A549 (cell line): Measurements from ENCODE around the gene PNPLA2.

Experiments
- BHLHE40 ChIP-seq: IDR thresholded peaks from 2 replicates; pipeline ENCODE4 v1.6.1; 2012; ENCODE audit warnings: low read depth, low read length, inconsistent platforms
- CHD2 ChIP-seq: fragments of 150-350 bp; IDR thresholded peaks from 2 replicates; pipeline ENCODE4 v1.6.1; 2014; ENCODE audit warnings: low read length; ENCODE audit not compliant: partially characterized antibody
- EP300 ChIP-seq, 2 experiments: fragments of >200 bp; sonication (Bioruptor Twin); formaldehyde crosslinking; IDR thresholded peaks; 2 replicates in 1 of 2; 3 replicates in 1 of 2; pipeline ENCODE4 v1.6.1; 2016 to 2017
- PHF8 ChIP-seq: fragments of 200-600 bp; sonication (generic); IDR thresholded peaks from 2 replicates; pipeline ENCODE4 v1.6.1; 2016; ENCODE audit warnings: low read depth, mild to moderate bottlenecking, antibody characterized with exemption, moderate library complexity, borderline replicate concordance
- POLR2A ChIP-seq: IDR thresholded peaks from 2 replicates; pipeline ENCODE4 v1.6.1; 2012; ENCODE audit warnings: mild to moderate bottlenecking, low read length
- RCOR1 ChIP-seq: fragments of 150-350 bp; IDR thresholded peaks from 2 replicates; pipeline ENCODE4 v1.6.1; 2014; ENCODE audit warnings: antibody characterized with exemption, low read length, low read depth
- RFX5 ChIP-seq: fragments of 450-650 bp; IDR thresholded peaks from 2 replicates; pipeline ENCODE4 v1.7.1; 2014; ENCODE audit warnings: antibody characterized with exemption, mild to moderate bottlenecking, moderate library complexity
- SREBF2 ChIP-seq: fragments of 450-650 bp; IDR thresholded peaks from 2 replicates; pipeline ENCODE4 v1.6.1; 2014; ENCODE audit warnings: mild to moderate bottlenecking, moderate library complexity
- TF ChIP-seq, protein P1 (sequence below): fragments of >200 bp; sonication (Bioruptor Twin); formaldehyde crosslinking; IDR thresholded peaks from 3 replicates; pipeline ENCODE4 v1.5.1; 2016
- TF ChIP-seq, protein P2 (sequence below): fragments of 450-650 bp; IDR thresholded peaks from 2 replicates; pipeline ENCODE4 v1.6.1; 2014; ENCODE audit warnings: antibody characterized with exemption

DNA sequence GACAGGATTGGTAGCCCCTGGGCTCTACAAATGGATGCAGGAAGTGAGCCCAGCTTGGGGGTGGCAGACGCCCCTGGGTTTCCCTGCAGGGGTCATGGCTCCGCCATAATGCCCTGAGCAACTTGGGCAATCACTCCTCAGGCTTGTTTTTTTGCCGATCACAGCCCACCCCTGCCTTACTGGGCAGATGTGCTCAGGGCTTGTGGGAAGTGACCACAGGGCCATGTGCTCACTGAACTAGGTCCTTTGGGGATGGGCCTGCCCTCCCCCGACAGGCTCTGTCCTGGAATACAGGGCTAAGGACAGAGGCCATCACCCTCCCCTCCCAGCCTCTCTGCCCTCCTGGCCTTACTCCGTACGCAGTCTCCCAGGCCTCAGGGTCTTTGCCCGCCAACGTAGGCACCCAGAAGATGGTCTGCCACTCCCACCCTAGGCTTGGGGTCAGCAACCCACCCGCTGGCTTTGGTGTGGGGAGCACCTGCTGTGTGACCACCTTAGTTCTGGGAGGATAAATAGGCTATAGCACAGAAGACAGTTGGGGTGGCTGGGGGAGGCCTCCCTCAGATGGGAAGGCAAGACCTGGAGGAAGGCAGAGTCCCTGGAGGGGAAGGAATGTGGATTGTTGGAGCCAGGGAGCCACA is 5.1 kb upstream of the PNPLA2 start:
- TF ChIP-seq SREBF2 (no peak), RFX5 (no peak), EP300 (IDR thresholded peaks at IDR 0.05) (no peak), POLR2A (no peak), RCOR1 (no peak), PHF8 (no peak), CHD2 (no peak), BHLHE40 (no peak)
- TF ChIP-seq, protein P1, sequence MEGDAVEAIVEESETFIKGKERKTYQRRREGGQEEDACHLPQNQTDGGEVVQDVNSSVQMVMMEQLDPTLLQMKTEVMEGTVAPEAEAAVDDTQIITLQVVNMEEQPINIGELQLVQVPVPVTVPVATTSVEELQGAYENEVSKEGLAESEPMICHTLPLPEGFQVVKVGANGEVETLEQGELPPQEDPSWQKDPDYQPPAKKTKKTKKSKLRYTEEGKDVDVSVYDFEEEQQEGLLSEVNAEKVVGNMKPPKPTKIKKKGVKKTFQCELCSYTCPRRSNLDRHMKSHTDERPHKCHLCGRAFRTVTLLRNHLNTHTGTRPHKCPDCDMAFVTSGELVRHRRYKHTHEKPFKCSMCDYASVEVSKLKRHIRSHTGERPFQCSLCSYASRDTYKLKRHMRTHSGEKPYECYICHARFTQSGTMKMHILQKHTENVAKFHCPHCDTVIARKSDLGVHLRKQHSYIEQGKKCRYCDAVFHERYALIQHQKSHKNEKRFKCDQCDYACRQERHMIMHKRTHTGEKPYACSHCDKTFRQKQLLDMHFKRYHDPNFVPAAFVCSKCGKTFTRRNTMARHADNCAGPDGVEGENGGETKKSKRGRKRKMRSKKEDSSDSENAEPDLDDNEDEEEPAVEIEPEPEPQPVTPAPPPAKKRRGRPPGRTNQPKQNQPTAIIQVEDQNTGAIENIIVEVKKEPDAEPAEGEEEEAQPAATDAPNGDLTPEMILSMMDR, result no peak
- TF ChIP-seq, protein P2, sequence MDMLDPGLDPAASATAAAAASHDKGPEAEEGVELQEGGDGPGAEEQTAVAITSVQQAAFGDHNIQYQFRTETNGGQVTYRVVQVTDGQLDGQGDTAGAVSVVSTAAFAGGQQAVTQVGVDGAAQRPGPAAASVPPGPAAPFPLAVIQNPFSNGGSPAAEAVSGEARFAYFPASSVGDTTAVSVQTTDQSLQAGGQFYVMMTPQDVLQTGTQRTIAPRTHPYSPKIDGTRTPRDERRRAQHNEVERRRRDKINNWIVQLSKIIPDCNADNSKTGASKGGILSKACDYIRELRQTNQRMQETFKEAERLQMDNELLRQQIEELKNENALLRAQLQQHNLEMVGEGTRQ, result no peak
